ENCODE measurements around the gene PSD2. TPM values are rescaled to one million over a fixed set of nuclear protein-coding genes. Genes with fewer than 3 reads are reported as not detected.

The PSD2 gene
- total RNA-seq, 1 experiment from 2014 or later = 0.79 TPM

- H2AFZ ChIP-seq (ENCODE audit: low read depth, low read length, poor library complexity, severe bottlenecking) = no peak overlapping the region
- ChIA-PET RAD21 (ENCODE audit: low non-redundant PET in 1 of 2, low total read pairs in 2 of 2, uncharacterized antibody in 2 of 2, unreplicated experiment in 2 of 2) (no interaction called here), CTCF (no interaction called here), POLR2A (no interaction called here)
- H3K36me3 ChIP-seq (ENCODE audit: control insufficient read depth in 1 of 2, insufficient read depth in 2 of 2, low read length in 2 of 2) = no peaks in the 10 kb centered on the region
- no peak for ATAC-seq
- H3K27me3 ChIP-seq (ENCODE audit: insufficient read depth, low read length) = no peaks in the 10 kb centered on the region
- no peak overlapping the region for H3K4me3 ChIP-seq (replicated peaks in 1 of 2; ENCODE audit: low read depth in 1 of 2, low read length in 2 of 2)
- H3K4me2 ChIP-seq (ENCODE audit: low read length) = no peak overlapping the region
- H3K79me2 ChIP-seq (ENCODE audit: insufficient read depth, low read length) = no peaks in the 10 kb centered on the region
- no peaks in the 10 kb centered on the region for H3K9me3 ChIP-seq (ENCODE audit: control insufficient read depth in 1 of 2, insufficient read depth in 1 of 2, low read depth in 1 of 2, low read length in 2 of 2)
- H3K9ac ChIP-seq (ENCODE audit: low read length) = no peak overlapping the region
- peaks cover 0 to 18% of the 10 kb centered on the region in 2 experiments; a peak in 2 of 4 replicates for H3K4me1 ChIP-seq (ENCODE audit: control insufficient read depth in 1 of 2, insufficient read depth in 2 of 2, low read length in 2 of 2)
- H3K9me2 ChIP-seq (ENCODE audit: insufficient read depth) = no peaks in the 10 kb centered on the region
- TF ChIP-seq RAD21 (IDR thresholded peaks at IDR 0.05; ENCODE audit: low read depth) = no peak
- TF ChIP-seq EGR1 (IDR thresholded peaks at IDR 0.05; ENCODE audit: low read depth) = no peak
- no peak for TF ChIP-seq ELF1 (IDR thresholded peaks at IDR 0.05; ENCODE audit: borderline replicate concordance, low read depth)
- intact Hi-C loops (cut with micrococcal nuclease) = no loop called here
- DNase-seq (ENCODE audit: low read depth, low spot score) = no peak
- no peaks in the 10 kb centered on the region for H4K20me1 ChIP-seq (ENCODE audit: insufficient read depth)
- no TSS peak for BruUV-seq (replicated peaks)
- H3K27ac ChIP-seq (ENCODE audit: low read depth, low read length) = no peak overlapping the region
Measured at GRCh38 chr5:139851558-139851957, 56.0 kb downstream of the PSD2 start.

DNA sequence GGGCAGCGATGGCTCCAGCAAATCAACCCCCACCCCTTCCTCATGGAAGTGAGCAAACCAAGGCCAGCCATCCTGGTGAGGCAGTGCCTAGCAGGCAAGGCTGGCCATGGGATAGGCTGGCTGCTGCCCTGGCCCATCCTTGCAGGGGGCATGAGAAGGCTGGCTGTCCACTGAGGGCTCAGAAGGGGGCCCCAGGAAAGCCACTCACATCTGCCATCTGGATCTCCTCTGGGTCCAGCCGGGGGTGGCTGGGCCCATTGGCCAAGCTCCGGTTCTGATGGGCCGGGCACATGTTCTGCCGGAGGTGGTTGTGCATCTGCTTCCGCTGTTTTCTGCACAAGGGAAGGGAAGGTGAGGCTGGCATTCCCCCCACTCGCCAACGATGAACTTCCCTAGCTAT is 57.1 kb downstream of the PSD2 start:
- Histone ChIP-seq H3K9ac (ENCODE audit: low read length) (no peak overlapping the region), H4K20me1 (ENCODE audit: insufficient read depth) (no peaks in the 10 kb centered on the region), H3K9me3 (ENCODE audit: control insufficient read depth in 1 of 2, insufficient read depth in 1 of 2, low read depth in 1 of 2, low read length in 2 of 2) (no peaks in the 10 kb centered on the region), H3K27ac (ENCODE audit: low read depth, low read length) (no peak overlapping the region), H3K4me2 (ENCODE audit: low read length) (no peak overlapping the region), H2AFZ (ENCODE audit: low read depth, low read length, poor library complexity, severe bottlenecking) (no peak overlapping the region), H3K36me3 (ENCODE audit: control insufficient read depth in 1 of 2, insufficient read depth in 2 of 2, low read length in 2 of 2) (no peaks in the 10 kb centered on the region), H3K27me3 (ENCODE audit: insufficient read depth, low read length) (no peaks in the 10 kb centered on the region), H3K79me2 (ENCODE audit: insufficient read depth, low read length) (no peaks in the 10 kb centered on the region), H3K4me3 (replicated peaks in 1 of 2; ENCODE audit: low read depth in 1 of 2, low read length in 2 of 2) (no peak overlapping the region), H3K4me1 (ENCODE audit: control insufficient read depth in 1 of 2, insufficient read depth in 2 of 2, low read length in 2 of 2) (peaks cover 0 to 11% of the 10 kb centered on the region in 2 experiments; a peak in 2 of 4 replicates), H3K9me2 (ENCODE audit: insufficient read depth) (no peaks in the 10 kb centered on the region)
- ChIA-PET POLR2A (no interaction called here), CTCF (no interaction called here), RAD21 (ENCODE audit: low non-redundant PET in 1 of 2, low total read pairs in 2 of 2, uncharacterized antibody in 2 of 2, unreplicated experiment in 2 of 2) (no interaction called here)
- intact Hi-C loops (cut with micrococcal nuclease) = no loop called here
- DNase-seq (ENCODE audit: low read depth, low spot score) (no peak), ATAC-seq (no peak)
- TF ChIP-seq MAX (IDR thresholded peaks at IDR 0.05) (no peak), ELF1 (IDR thresholded peaks at IDR 0.05; ENCODE audit: borderline replicate concordance, low read depth) (no peak), TCF7L2 (IDR thresholded peaks at IDR 0.05; ENCODE audit: borderline replicate concordance, extremely low read depth, insufficient read depth, insufficient read length) (no peak), CBX3 (IDR thresholded peaks at IDR 0.05; ENCODE audit: low read depth) (no peak), EGR1 (IDR thresholded peaks at IDR 0.05; ENCODE audit: low read depth) (no peak), EZH2 (IDR thresholded peaks at IDR 0.05) (no peak), SRF (IDR thresholded peaks at IDR 0.05; ENCODE audit: low read depth) (no peak), ZFX (IDR thresholded peaks at IDR 0.05) (no peak), CEBPB (IDR thresholded peaks at IDR 0.05; ENCODE audit: low read depth) (no peak), RAD21 (IDR thresholded peaks at IDR 0.05; ENCODE audit: low read depth) (no peak), FOSL1 (IDR thresholded peaks at IDR 0.05; ENCODE audit: low read depth) (no peak)
- TF ChIP-seq, protein P1, sequence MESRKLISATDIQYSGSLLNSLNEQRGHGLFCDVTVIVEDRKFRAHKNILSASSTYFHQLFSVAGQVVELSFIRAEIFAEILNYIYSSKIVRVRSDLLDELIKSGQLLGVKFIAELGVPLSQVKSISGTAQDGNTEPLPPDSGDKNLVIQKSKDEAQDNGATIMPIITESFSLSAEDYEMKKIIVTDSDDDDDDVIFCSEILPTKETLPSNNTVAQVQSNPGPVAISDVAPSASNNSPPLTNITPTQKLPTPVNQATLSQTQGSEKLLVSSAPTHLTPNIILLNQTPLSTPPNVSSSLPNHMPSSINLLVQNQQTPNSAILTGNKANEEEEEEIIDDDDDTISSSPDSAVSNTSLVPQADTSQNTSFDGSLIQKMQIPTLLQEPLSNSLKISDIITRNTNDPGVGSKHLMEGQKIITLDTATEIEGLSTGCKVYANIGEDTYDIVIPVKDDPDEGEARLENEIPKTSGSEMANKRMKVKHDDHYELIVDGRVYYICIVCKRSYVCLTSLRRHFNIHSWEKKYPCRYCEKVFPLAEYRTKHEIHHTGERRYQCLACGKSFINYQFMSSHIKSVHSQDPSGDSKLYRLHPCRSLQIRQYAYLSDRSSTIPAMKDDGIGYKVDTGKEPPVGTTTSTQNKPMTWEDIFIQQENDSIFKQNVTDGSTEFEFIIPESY (IDR thresholded peaks at IDR 0.05; ENCODE audit: extremely low read depth, insufficient replicate concordance, low read length) = no peak
- no TSS peak for BruUV-seq (replicated peaks)
